Measurements from ENCODE around the gene PRKCD.

DNA sequence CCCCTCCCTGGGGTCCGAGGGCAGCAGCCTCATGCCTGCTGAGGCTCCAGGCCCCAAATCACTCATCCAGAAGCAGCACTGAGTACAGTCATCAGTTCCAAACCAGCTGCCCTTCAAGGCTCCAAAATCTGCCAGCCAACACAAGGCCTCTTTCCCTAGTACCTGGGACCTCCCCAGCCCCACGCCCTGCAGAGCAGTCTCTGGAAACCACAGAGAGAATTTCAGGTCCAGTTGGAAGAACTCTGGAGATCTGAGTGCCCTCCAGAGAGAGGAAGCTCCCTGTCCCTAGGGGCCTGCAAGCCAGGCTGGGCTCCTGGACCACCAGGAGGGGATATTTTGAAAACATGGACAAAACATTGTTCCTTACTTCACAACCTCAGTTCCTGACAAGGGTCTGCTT, 68.6 kb downstream of the PRKCD start:
- TF ChIP-seq SUZ12 (IDR thresholded peaks at IDR 0.05) (no peak), NFRKB (IDR thresholded peaks at IDR 0.05) (no peak), ARNT (IDR thresholded peaks at IDR 0.05) (no peak), FOXM1 (IDR thresholded peaks at IDR 0.05; ENCODE audit: borderline replicate concordance) (no peak), ELF4 (IDR thresholded peaks at IDR 0.05) (no peak), LEF1 (IDR thresholded peaks at IDR 0.05; ENCODE audit: borderline replicate concordance) (no peak), ZNF384 (IDR thresholded peaks at IDR 0.05) (no peak), FOXK2 (IDR thresholded peaks at IDR 0.05) (no peak), SP1 (IDR thresholded peaks at IDR 0.05) (no peak), L3MBTL2 (conservative IDR thresholded peaks at IDR 0.05) (no peak)
- TF ChIP-seq, protein P1, sequence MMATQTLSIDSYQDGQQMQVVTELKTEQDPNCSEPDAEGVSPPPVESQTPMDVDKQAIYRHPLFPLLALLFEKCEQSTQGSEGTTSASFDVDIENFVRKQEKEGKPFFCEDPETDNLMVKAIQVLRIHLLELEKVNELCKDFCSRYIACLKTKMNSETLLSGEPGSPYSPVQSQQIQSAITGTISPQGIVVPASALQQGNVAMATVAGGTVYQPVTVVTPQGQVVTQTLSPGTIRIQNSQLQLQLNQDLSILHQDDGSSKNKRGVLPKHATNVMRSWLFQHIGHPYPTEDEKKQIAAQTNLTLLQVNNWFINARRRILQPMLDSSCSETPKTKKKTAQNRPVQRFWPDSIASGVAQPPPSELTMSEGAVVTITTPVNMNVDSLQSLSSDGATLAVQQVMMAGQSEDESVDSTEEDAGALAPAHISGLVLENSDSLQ (IDR thresholded peaks at IDR 0.05) = no peak
